ENCODE results near the gene ZNF688.

Gene ZNF688

DNA sequence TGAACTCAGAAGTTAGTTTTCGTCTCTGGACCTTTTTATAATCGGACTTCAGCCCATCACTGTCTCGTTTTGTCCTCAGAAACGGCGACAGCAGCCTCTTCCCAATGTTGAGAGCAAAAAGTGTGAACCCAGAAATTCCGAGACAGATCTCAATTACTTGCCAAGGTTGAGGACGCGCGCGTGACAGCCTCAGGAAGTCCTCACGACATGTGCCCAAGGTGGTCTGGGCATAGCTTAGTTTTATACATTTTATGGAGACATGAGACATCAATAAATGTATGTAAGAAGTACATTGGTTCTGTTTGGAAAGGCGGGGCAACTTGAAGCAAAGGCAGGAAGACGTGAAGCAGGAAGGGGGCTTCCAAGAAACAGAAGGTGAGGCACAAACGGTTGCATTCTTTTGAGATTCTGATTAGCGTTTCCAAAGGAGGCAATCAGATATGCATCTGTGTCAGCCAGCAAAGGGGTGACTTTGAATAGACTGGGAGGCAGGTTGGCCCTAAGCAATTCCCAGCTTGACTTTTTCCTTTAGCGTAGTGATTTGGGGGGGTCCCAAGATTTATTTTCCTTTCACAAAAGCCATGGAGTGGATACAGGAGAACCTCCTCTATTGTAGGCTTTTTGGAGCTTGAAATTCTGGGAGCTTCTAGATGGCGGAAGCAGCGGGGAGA lies 36.3 kb downstream of the ZNF688 start:
- no peak for DNase-seq (ENCODE audit: low spot score)
- TF ChIP-seq CTCF (conservative IDR thresholded peaks at IDR 0.05; ENCODE audit: low read depth) = no peak
- H3K27ac ChIP-seq = peak overlapping the region; percentile 89
- ChIA-PET CTCF (interaction anchor here (0.6 to 2.0 kb wide), 14 partner anchors 8 to 436 kb away, joined by 3 to 30 read pairs (median 4); partner anchors contain the start of genes DCTPP1, PRR14, ZNF764 and ZNF768), POLR2A (ENCODE audit: low non-redundant PET) (interaction anchor here (0.6 to 1.5 kb wide), 6 partner anchors 8 to 157 kb away, joined by 3 to 7 read pairs (median 4); partner anchors contain the start of genes DCTPP1, SEPHS2 and ZNF764)

DNA sequence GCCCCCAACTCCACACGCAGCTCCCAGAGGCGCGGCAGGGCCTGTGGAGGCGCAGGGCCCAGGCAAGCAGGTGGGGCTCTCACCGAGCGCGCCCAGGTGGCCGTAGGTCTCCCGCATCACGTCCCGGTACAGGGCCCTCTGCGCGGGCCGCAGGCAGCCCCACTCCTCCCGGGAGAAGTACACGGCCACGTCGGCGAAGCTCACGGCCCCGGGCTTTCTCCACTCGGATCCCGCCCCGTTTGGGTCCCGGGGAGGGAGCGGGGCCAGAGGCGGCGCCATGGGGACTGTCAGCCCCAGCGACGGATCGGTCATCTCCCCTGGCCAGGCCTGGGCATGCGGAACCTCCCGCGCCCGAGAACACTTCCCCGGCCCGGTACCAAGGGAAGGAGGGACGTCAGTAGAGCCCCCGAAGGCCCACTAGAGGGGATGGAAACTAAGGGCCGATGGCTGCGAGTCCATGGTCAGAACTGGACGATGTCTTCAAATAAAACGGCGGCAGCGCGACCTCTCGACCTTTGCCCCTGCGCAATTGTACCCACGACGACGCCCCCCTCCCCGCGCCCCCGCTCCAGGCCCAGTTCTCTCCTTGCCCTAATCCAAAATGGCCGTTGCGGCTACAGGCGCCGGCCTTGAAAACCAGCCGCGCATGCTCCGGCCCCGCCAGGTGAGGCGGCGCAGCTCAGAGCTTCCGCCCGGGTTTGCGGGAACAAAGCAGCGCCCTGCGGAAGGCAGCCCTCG lies 37.0 kb downstream of the ZNF688 start, which contains the start of gene ZNF747:
ZNF747 (minus strand) TSS at position 491 of the 738 bp plus-strand sequence; CDS start at position 312, 179 bp downstream.
- H3K27ac ChIP-seq = peak within 1 kb of the TSS; percentile 89
- POLR2A ChIA-PET (ENCODE audit: low non-redundant PET) = interaction anchor here (0.6 to 1.5 kb wide), 3 partner anchors 24 to 156 kb away, joined by 3 to 5 read pairs (median 3); partner anchors contain the start of genes DCTPP1 and ZNF764
- CTCF ChIA-PET = interaction anchor here (0.6 to 2.0 kb wide), 3 partner anchors 73 to 104 kb away, joined by 3 to 30 read pairs (median 3); partner anchors contain the start of gene DCTPP1
- peak; percentile 83 for DNase-seq (ENCODE audit: low spot score)
- no peak for TF ChIP-seq CTCF (conservative IDR thresholded peaks at IDR 0.05; ENCODE audit: low read depth)

- H3K27ac ChIP-seq = peak overlapping the region; percentile 89
- ChIA-PET POLR2A (ENCODE audit: low non-redundant PET) (interaction anchor here (0.7 to 1.5 kb wide), 3 partner anchors 25 to 104 kb away, joined by 3 to 5 read pairs (median 5); partner anchors contain the start of genes DCTPP1 and ZNF764), CTCF (interaction anchor here (0.6 to 1.0 kb wide), 3 partner anchors 72 to 92 kb away, joined by 3 read pairs; no protein-coding TSS in a partner anchor)
- TF ChIP-seq CTCF (conservative IDR thresholded peaks at IDR 0.05; ENCODE audit: low read depth) = no peak
- peak; percentile 11 for DNase-seq (ENCODE audit: low spot score)
These were observed 37.7 kb downstream of the ZNF688 start for GRCh38 chr16:30533748-30534367.

GRCh38 chr16:30533146-30533522 lies 38.4 kb downstream of the ZNF688 start:
- DNase-seq (ENCODE audit: low spot score) = no peak
- H3K27ac ChIP-seq = peak overlapping the region; percentile 89
- CTCF ChIA-PET = interaction anchor here (0.6 kb wide), 1 partner anchor 91 kb away, joined by 3 read pairs; no protein-coding TSS in a partner anchor
- POLR2A ChIA-PET (ENCODE audit: low non-redundant PET) = no interaction called here
- TF ChIP-seq CTCF (conservative IDR thresholded peaks at IDR 0.05; ENCODE audit: low read depth) = no peak

- DNase-seq (ENCODE audit: low spot score) = no peak
- TF ChIP-seq CTCF (conservative IDR thresholded peaks at IDR 0.05; ENCODE audit: low read depth) = no peak
- ChIA-PET CTCF (interaction anchor here (0.6 kb wide), 1 partner anchor 76 kb away, joined by 3 read pairs; no protein-coding TSS in a partner anchor), POLR2A (ENCODE audit: low non-redundant PET) (no interaction called here)
- H3K27ac ChIP-seq = peak overlapping the region; percentile 89
These were observed 39.0 kb downstream of the ZNF688 start for GRCh38 chr16:30532285-30533145.

Measured in RWPE1 (cell line).